HL-60 (cell line): ENCODE data around the gene TGFB1.

Experiments used
- CTCF ChIP-seq: IDR thresholded peaks from one replicate; pipeline ENCODE4 v1.5.1; 2011; ENCODE audit warnings: low read length, control low read depth, inconsistent platforms; ENCODE audit not compliant: insufficient read depth
- REST ChIP-seq: IDR thresholded peaks from 2 replicates; pipeline ENCODE4 v1.6.1; 2012; ENCODE audit warnings: low read depth; ENCODE audit not compliant: insufficient replicate concordance
- SPI1 ChIP-seq: IDR thresholded peaks from 2 replicates; pipeline ENCODE4 v1.6.1; 2012; ENCODE audit warnings: low read depth, mild to moderate bottlenecking, borderline replicate concordance

- TF ChIP-seq CTCF (no peak), REST (no peak), SPI1 (no peak)
Observed at GRCh38 chr19:41324921-41325639, 28.6 kb downstream of the TGFB1 start.
